ENCODE results near the gene PPFIA4. TPM values are rescaled to one million over a fixed set of nuclear protein-coding genes. Genes with fewer than 3 reads are reported as not detected.
"Not testable (repeated sequence)": the region's sequence is repeated elsewhere in the genome, so short reads cannot be mapped to it uniquely, and the experiment has no call there.

Gene PPFIA4
- total RNA-seq, 1 donor from 2014 or later: 14.7 TPM

DNA sequence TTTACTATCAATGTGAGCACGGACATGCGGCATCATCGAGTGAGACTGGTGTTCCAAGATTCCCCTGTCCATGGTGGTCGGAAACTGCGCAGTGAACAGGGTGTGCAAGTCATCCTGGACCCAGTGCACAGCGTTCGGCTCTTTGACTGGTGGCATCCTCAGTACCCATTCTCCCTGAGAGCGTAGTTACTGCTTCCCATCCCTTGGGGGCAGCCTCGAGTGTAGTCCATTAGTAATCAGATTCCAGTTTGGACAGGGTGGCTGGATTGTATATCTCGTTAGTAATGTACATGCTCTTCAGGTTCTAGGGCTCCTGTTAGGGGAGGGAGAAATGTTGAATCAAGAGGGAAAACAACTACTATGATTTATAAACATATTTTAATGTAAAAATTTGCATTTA is 3.4 kb upstream of the PPFIA4 start:
- Mint-ChIP-seq H3K36me3 (ENCODE audit: low read depth) (peaks cover 28% of the 10 kb centered on the region), H3K4me1 (ENCODE audit: low read depth) (peaks cover 14% of the 10 kb centered on the region)
- not testable (repeated sequence) for H3K27me3 Mint-ChIP-seq (ENCODE audit: low read depth); DNase-seq (ENCODE audit: low spot score); H3K9me3 Mint-ChIP-seq (ENCODE audit: low read depth); H3K27ac Mint-ChIP-seq (ENCODE audit: unreplicated experiment); H3K4me3 Mint-ChIP-seq (ENCODE audit: unreplicated experiment)
- TF ChIP-seq, protein P1, sequence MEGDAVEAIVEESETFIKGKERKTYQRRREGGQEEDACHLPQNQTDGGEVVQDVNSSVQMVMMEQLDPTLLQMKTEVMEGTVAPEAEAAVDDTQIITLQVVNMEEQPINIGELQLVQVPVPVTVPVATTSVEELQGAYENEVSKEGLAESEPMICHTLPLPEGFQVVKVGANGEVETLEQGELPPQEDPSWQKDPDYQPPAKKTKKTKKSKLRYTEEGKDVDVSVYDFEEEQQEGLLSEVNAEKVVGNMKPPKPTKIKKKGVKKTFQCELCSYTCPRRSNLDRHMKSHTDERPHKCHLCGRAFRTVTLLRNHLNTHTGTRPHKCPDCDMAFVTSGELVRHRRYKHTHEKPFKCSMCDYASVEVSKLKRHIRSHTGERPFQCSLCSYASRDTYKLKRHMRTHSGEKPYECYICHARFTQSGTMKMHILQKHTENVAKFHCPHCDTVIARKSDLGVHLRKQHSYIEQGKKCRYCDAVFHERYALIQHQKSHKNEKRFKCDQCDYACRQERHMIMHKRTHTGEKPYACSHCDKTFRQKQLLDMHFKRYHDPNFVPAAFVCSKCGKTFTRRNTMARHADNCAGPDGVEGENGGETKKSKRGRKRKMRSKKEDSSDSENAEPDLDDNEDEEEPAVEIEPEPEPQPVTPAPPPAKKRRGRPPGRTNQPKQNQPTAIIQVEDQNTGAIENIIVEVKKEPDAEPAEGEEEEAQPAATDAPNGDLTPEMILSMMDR (IDR thresholded peaks at IDR 0.05): peak; percentile 35

DNA sequence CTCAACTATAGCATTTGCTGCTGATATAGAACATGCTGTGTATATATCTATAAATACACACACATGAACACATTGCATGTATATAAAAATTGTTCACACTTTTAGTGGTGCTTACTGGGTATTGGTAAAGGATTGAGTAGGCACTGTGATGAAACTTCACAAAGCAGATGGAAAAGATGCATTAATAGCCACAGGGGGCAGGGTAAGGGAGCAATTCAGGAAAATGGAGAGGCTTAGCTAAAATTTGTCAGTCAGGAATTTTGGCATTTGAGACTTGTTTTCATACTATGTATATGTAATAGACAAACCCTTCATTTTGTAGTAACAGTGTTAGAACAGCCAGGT is 633 bp upstream of the PPFIA4 start:
- Mint-ChIP-seq H3K27me3 (ENCODE audit: low read depth) (no peaks in the 10 kb centered on the region), H3K9me3 (ENCODE audit: low read depth) (no peaks in the 10 kb centered on the region), H3K4me1 (ENCODE audit: low read depth) (peaks cover 21% of the 10 kb centered on the region), H3K36me3 (ENCODE audit: low read depth) (peaks cover 16% of the 10 kb centered on the region), H3K27ac (ENCODE audit: unreplicated experiment) (peak overlapping the region; percentile 72), H3K4me3 (ENCODE audit: unreplicated experiment) (peak overlapping the region; percentile 54)
- TF ChIP-seq, protein P1 (IDR thresholded peaks at IDR 0.05): no peak
- no peak for DNase-seq (ENCODE audit: low spot score)

DNA sequence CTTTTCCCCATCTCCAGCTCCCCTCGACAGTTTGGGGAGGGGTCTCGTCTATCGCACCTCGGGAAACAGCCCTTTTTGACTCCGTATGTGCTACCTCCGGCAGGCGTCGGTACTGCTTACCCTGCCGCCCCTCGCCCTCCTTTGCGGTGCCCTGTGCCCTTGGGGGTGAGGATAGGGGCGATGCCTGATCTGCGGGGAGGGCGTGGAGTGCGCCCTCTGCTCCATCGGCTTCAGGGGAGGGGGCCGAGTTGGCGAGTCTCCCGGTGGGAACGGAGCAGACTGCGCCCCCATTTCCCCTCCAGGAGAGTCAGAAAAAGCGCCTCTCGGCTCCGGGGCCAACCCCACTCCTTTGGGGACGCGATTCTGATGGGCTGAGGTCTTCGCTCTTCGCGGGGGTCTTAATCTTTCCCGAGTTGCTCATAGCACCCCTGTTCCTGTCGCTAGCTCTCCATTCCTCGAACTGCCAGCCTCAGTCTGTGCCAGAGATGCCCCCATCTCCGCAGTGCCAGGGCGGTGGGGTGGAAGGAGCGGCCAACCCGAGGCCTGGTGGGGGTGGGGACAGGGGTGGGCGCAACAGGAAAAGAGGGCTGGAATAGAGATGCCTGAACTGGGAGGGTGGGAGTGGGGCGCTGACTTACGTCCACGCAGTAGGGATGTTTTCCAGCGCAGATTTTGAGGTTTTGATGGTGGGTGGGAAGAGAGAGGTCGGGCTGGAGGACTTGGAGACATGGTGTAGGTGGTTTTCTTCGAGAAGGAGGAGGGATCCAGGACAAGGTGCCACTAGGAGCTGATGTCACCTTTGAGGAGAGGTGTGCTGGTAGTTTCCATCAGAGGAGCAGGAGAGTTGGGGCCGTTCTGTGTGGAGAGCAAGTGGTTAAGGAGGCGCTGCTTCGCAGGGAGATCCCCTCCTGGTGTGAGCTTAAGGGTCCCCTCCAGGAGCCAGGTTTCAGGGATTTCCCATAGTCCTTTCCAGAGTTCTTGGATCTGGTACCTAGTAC is 674 bp downstream of the PPFIA4 start:
- Mint-ChIP-seq H3K4me3 (ENCODE audit: unreplicated experiment) (peak overlapping the region; percentile 75), H3K9me3 (ENCODE audit: low read depth) (no peaks in the 10 kb centered on the region), H3K27me3 (ENCODE audit: low read depth) (no peaks in the 10 kb centered on the region), H3K36me3 (ENCODE audit: low read depth) (peaks cover 4% of the 10 kb centered on the region), H3K4me1 (ENCODE audit: low read depth) (peaks cover 21% of the 10 kb centered on the region), H3K27ac (ENCODE audit: unreplicated experiment) (no peak overlapping the region)
- TF ChIP-seq, protein P1 (IDR thresholded peaks at IDR 0.05): no peak
- DNase-seq (ENCODE audit: low spot score): no peak

DNA sequence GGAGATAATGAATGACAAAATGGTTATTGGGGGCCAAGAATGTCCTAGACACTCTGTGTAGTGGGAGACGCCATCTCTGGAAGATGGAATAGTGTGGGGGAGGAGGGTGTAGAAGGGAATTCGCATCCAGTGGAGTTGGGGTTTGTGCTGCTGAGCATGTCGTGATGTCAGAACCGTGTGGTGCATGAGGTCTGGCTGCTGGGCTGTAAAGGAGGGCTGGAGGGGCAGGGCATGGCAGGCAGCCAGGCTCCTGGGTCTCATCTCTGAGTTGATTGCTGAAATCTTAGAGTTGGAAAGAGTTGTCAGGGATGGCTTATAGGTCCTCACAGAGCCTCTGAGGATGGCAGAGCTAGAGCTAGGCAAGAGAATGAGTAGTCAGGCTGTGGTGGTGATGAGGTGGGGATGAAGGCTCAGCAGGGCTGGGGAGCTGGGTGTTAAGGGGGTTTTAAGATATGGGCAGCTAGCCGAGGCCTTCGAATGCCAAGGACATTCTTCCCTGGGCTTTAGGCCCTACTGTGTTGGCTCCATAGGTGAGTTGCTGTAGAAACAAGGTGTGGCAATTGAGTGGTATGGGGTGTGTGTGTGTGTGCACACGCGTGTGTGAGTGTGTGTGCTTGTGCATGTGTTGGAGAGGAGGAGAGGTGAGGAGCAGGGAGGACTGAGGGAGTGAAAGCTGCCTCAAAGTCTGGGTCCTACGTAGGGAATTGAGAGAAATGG is 1.9 kb downstream of the PPFIA4 start:
- H3K9me3 Mint-ChIP-seq (ENCODE audit: low read depth): no peaks in the 10 kb centered on the region
- TF ChIP-seq, protein P1 (IDR thresholded peaks at IDR 0.05): no peak
- no peak overlapping the region for H3K4me3 Mint-ChIP-seq (ENCODE audit: unreplicated experiment)
- no peaks in the 10 kb centered on the region for H3K27me3 Mint-ChIP-seq (ENCODE audit: low read depth)
- H3K36me3 Mint-ChIP-seq (ENCODE audit: low read depth): no peaks in the 10 kb centered on the region
- H3K27ac Mint-ChIP-seq (ENCODE audit: unreplicated experiment): no peak overlapping the region
- DNase-seq (ENCODE audit: low spot score): no peak
- H3K4me1 Mint-ChIP-seq (ENCODE audit: low read depth): peaks cover 21% of the 10 kb centered on the region

DNA sequence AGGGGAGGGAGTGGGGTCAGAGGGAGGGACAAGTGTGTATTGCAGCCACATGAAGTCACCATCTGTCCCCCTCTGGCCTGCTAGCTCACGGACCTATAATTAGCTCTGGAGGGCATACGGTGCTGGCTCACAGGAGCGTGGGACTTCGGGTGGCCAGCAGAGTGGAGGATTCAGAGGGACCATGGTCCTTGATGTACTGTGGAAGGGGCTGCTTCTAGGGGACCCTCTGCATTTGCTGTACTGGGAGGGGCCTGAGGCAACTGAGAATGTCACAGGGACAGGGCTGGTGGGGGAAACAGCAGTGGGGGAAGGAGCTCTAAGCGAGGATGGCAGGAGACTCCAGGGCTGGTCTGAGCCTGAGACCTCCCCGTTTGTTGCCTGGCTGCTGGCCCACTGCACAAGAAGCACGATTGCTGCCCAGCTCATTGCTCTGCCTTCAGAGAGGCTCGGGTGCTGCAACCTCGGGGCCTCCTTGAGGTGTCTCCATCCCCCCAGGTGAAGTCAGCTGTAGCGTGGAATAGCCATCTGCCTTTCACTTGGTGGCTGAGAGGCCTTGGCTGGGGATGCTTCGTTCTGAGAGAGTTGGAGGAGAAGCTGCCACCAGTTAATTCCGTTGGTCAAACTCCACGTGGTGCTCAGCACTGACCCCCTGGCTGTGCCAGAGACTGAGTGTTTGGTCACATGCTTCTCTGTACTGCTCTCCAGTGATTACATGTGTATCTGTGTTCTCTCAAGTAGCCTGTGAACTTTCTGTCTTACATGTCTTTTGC is 2.7 kb downstream of the PPFIA4 start:
- DNase-seq (ENCODE audit: low spot score): no peak
- Mint-ChIP-seq H3K36me3 (ENCODE audit: low read depth) (no peaks in the 10 kb centered on the region), H3K27ac (ENCODE audit: unreplicated experiment) (no peak overlapping the region), H3K4me1 (ENCODE audit: low read depth) (peaks cover 21% of the 10 kb centered on the region), H3K9me3 (ENCODE audit: low read depth) (no peaks in the 10 kb centered on the region), H3K4me3 (ENCODE audit: unreplicated experiment) (no peak overlapping the region), H3K27me3 (ENCODE audit: low read depth) (no peaks in the 10 kb centered on the region)
- TF ChIP-seq, protein P1 (IDR thresholded peaks at IDR 0.05): no peak

Measured in chondrocyte (in vitro differentiated cells).